Prostate gland (tissue), 2 donors: ENCODE measurements around the gene PPP1R14C.

ENCODE experiments used
- CTCF ChIP-seq, 4 experiments: fragments of 200-600 bp in 2 of 4; fragments of 450-650 bp in 2 of 4; sonication (generic) in 2 of 4; IDR thresholded peaks; 1 replicate in 3 of 4; 2 replicates in 1 of 4; pipeline ENCODE4 v1.5.1; 2016 to 2019; ENCODE audit warnings: antibody characterized with exemption in 4 of 4, mild to moderate bottlenecking in 2 of 4, moderate library complexity in 2 of 4
- POLR2A ChIP-seq: fragments of 450-650 bp; IDR thresholded peaks from one replicate; pipeline ENCODE4 v1.6.1; 2016; ENCODE audit warnings: antibody characterized with exemption, mild to moderate bottlenecking
- POLR2AphosphoS5 ChIP-seq: sonication (generic); formaldehyde crosslinking; IDR thresholded peaks from one replicate; pipeline ENCODE4 v1.6.1; 2017; ENCODE audit warnings: antibody characterized with exemption

DNA sequence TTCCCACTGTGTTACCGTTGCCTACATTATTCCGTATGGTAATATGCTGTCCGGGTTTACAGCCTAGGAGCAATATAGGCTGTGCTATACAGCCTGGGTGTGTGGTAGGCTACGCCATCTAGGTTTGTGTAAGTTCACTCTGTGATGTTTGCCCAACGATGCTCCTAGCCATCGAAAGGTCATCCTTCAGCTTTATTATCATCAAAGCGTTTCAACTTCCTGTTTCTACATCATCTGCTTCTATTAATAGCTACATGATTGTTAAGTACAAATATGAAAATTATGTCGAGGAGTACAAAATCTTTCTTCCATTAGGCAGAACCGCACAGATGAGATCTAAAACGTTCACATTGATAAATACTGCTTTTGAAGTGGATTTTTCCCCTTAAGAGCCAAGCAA lies 69.9 kb downstream of the PPP1R14C start:
- TF ChIP-seq CTCF (IDR thresholded peaks at IDR 0.05) (no peak), POLR2A (no peak), POLR2AphosphoS5 (no peak)
